ENCODE results near the gene DPF3.

DPF3 gene

DNA sequence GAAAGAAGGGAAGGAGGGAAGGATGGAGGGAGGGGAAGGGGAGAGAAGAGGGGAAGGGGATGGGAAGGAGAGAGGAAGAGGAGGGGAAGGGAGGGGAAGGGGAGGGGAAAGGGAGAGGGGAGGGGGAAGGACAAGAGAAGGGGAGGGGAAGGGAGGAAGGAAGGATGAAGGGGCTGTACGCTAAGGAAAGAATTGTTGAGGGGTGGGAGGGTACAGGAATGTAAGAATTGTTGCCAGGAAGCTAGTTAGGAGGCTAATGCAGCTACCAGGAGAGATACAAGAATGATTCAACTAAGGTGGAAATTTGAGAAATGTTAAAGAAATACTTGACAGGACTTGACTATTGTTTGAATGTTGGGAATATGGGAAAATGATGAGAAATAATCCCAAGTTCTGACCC is 261.2 kb downstream of the DPF3 start:
- no peak for DNase-seq

DNA sequence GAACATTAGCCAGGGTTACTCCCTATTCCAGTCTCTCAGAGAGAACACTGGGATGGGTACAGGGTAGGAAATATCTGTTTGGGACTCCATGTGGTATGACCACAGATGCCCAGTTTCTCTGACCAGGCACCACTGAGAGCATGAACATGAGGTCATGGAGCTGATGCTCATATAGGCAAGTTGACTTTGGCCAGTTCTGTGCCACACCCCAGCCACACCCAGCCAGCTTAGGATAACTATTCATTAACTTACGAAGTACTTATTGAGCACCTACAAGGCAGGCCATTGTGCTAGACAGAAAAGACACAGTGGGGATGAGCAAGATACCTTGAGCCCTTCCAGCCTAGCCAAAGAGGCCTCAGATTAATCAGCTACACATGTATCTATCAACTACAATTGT is 262.5 kb downstream of the DPF3 start:
- no peak for DNase-seq

DNA sequence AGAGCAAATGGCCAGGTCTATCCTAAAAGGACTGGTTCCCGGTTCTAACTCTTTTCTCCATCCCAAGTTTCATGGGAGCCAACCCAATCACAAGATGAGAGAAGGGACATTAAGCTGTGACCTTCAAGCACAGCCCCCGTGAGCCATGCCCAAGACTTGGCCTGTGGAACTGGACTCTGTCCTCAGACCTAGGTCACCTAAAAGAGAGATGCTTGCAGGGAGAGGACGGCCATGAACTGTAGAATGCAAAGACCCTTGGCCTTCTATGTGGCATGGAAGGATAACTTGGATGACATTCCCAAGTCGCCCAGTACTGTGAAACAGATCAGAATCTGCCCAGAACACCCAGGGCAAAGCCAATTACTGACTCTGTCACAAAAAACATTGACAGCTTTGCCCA is 263.5 kb downstream of the DPF3 start:
- no peak for DNase-seq

DNA sequence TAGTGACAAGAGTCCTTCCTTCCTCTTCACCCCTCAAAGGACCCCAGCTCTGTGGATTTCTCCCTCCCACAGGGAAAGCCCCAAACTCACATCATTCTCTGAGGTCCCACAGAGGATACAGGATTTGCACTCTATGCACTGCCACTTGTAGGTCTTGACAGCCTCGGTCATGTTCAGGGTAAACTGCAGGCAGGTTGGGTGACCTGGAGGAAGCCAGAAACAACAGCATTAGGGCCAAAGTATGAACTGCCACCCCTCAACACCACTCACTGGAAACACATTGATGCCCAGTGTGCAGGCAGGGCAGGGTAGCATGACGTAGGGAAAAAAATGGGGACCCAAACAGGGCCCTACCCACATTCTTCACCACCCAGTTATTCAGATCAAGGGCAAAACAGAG is 264.4 kb downstream of the DPF3 start:
- no peak for DNase-seq

DNA sequence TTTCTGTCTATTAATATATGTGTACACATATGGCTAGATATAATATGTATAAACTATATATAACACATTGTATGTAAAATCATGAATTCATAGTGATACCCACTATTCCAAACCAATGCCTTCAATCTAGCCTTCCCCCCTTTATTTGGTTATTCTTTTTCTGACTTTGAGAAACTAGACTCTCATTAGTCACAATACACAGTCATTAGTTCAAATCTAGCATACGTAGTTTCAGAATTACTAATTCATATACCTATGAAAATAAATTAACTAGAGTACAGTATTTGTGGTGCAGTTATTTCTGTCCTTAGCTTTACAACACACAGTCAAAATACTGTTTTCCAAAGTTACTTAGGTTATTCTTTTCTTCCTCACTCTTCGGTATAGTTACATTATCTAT is 268.2 kb downstream of the DPF3 start:
- DNase-seq: no peak

DNA sequence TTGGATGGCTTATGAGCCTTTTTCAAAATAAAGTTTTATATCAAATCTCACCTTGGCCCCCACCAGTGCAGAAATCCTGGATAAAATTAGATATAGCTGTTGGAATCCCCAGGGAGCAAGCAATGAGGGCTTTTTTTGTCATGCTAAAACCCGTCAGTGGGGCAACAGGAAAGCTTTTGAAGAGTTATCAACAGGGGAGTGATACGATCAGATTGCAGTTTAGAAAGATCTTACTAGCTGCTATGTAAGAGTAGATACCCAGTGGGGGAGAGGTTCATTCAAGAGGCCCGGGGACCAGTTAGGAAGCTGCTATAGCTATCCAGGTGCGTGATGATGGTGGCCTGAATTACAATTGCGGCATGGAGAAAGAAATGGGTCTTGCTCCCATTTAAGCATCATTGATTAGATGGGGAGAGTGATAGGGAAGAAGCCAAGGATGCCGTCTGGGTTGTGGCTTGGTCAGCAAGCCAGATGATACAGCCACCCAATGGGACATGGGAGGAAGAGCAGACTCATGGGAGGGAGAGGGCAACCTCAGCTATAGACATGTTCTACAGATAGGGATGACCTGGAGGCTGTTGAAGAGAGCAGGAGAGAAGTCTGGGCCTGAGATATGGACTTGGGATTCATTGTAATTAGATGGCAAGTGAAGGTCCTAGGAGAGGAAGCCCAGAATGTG is 272.4 kb downstream of the DPF3 start:
- DNase-seq: no peak

DNA sequence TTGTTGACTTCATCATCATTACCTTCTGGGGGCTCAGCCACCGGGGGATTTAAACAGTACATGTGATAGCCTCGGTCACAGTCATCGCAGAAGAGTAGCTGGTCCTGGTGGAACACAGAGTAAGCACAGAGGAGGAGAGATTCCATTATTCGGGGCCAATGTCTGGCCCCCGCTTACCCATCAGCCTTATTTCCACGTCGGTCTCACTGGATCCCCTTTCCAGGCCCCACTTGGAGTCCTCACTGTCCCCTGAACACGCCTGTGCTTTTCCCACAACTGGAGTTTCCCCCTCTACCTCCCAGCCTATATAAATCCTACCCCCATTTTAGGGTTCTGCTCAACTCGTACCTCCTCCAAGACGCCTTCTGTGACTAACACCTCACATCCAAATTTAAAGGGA is 274.0 kb downstream of the DPF3 start:
- no peak for DNase-seq

DNA sequence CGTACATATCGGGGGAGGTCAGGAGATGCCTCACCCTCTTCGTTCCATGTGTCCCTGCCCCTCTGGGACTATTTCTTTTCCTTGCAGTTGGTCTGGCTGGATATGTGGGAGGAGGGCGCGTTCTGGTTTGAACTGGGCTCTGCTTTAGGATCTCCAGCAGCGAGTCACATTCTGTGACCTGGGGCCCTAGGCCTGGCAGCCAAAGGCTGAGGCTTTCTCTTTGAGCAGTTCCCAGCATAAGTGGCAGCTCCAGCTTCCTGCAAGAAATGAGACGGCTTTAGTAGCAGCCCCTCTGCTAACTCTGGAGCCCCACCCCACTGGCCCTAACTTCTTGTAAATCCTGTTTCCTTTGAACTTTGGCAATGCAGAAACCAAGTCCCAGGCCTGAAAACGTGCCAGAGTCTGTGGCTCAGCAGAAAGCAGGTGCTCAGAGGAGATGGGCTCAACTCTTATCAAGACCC is 274.8 kb downstream of the DPF3 start:
- DNase-seq: no peak

DNA sequence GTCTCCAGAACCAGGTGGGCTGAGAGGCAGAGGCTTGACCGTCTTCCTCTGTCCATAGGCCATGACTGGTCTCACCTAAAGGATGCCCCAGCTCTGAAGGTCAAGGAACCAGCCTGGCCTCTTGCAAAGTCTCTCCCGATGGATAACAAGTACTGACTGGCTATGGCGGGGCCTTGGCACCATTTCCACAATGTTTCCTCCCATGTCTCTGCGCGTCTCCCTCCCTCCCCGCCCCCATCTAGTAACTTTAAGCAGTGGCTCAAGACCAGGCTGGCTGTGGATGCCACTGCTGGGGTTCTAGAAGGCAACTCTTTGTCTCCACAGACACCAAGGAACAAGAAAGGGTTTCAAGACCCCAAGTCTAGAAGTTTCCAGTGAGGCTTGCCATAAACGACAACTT is 275.5 kb downstream of the DPF3 start:
- no peak for DNase-seq

DNA sequence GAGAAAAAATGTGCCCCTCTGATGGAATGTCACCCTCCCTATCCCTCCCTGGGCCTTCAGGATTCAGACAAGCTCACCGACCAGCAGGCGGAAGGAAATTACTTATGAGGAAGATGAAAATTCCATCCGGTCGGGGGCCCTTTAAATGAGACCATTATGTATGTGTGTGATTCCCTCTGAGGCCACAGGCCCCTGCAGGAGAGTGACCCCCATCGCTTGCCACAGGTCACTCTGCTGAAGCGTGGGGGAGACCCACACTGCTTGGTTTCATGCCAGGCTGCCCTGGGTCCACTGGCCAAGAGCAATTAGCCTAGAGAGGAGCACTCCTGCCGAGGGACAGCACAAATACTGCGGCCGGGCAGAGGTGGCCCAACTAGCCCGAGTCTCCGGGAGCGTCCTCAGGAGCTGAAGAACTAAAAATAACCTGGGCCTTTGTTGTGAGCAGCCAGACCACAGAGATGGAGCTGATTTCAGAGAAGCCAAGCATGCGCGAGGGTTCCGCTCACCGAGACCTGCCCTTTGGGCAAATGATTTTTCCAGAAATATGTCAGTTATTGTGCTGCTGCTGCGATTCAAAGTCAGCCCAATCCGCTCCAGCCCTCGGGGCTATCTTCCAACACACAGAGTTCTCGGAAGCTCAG is 276.4 kb downstream of the DPF3 start:
- no peak for DNase-seq

DNA sequence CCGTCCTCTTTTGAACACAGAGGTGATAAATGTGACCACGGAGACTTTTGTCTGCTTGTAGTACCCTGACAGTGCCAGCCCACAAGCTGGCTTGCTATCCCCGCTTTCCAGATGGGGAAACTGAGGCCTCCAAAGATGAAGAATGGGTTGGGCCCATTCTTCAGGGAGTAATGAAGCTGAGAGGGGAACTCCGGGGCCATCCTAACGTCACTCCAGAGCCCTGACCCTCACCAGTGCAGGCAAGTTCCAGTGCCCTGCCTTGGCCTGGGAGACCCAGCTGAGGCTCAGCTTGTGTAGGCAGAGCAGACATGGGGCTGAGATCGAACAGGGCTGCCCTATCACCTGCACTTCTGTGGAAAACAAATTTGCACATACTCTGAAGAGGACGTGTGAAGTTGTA is 277.1 kb downstream of the DPF3 start:
- no peak for DNase-seq

DNA sequence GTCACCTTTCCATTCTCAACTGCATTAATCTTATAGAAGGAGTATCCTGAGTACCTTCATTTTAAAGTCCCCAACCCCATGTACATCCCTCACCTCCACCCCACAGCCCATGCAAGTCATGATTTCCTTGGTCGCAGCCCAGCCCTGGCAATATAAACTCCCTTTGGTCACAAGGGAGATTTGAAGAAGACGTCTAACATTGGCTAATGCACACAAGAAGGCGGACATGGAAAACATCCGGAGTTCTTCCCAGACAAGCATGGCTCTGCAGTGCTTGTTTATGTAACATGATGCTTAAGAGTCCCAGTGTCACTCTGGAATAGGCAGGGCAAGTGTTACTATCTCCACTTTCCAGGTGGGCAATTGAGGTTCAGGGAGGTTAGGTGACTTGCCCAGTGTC is 277.6 kb downstream of the DPF3 start:
- DNase-seq: no peak

DNA sequence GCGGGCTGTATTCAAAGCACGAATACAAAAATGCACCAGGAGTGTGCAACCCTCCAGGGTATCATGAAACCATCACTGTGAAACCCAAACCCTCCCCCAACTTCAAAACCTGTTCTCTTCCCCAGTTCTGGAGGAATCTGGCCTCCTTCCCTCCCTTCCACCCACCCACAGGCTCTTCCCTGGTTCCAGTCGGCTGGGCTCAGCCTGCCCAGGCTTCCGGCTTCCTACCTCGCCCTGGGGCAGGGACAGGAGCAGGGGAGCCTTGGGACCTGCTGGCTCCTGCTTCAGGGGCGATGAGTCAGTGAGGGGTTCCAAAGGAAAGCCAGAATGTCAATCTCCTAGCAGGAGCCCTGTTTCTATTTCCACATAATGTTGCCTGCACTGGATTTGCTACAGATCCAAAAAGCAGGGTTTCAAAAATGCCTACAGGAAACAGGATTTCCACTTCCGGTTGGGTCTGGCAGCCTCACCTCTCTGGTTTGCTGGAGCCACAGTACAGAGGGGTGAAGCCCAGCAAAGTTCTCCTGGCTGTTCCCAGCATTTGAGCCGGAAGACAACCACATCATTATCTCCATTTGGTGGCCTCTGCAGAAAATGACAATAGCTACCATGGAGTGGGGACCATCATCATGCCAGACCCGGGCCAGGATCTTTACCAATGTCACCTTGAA is 278.3 kb downstream of the DPF3 start:
- DNase-seq: no peak

DNA sequence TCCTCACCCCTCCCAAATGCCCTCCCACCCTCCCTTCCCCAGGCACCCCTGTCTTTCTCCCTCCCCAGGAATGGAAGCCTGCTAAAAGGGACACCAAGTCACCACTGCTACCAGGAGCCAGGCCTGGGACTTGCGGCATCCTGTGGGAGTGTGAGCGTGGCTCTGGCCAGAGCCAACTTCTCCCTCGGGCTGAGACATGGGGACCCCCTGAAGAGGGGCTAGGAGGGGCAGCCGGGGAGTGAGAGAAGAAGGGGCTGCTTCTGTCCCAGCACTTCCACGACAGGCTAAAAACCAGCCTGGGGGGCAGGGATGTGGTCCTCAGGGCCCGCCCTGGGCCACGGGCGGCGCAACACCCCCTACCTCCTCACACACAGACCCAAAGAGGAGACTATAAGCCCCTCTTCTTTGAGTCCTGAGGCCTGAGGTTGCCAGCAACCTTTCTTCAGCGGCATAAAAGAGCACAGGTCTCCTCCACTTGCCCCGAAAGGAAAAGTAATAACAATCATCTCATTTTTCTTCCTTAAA is 278.9 kb downstream of the DPF3 start:
- DNase-seq: no peak

DNA sequence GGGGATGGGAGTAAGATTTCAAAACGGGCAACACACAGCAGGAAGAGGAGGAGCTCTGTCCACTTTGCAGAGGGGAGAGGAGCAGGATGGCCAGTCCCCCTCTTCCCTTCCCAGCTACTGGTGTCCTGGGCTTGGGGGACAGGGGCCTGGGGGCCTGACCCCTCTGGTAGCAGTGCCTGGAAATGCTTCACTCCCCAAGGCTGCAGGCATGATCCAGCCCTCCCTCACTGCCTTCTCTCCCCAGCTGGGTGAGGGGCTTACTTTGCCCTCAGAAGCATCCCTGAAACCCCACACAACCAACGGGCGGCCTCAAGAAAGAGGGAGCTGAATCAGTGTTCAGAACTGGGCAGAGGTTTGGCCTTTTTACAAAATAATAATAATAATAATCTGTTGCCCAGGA is 279.5 kb downstream of the DPF3 start:
- no peak for DNase-seq

DNA sequence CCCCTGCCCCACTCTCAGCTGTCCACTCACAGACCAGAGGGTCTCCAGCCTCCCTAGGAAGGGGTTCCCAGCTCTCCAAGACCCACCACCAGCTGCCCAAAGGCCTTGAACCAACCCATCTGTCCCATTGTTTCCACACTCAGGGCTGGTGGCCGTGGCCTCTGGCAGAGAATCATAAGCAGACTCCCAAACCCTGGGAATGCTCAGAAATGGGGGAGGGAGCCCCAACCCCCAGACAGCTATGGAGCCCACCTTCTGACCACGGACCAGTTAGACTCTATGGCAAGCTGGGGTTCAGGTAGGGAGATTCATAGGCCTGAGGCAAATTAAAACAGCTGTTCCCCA is 280.0 kb downstream of the DPF3 start:
- DNase-seq: no peak

DNA sequence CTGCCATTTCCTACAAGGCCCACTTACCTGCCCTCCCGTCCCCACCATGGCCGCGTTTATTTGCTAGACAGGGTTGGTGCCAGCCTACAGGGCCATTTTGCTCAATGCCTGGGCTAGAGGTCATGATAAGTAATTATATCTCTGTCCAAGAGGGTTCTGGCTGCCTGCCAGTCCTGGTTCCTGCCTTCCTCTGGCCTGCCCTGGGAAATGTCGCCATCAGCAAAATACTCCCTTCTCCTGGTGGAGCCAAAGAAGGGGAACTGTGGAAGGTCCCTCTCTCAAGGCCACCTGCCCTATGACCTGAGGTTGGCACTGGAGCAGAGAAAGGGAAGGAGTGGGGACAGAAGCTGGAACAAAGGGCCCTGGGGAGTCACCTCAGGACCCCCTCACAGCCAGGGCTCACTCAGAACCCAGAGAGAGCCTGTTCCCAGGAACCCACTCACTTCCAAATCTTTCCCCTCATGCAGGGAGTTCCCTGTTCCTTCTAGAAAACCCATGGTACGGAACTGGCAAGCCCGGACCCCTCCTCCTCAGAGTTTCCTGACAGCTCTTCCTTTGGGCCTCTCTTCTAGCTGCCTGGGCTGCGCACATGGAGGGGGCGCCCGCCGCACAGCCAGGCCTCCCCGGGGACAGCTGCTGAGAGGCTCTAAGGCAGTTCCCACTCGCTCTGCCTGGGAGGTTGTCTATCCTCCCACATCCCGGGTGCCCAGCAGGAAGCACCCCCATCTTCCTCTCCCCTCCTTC is 280.5 kb downstream of the DPF3 start:
- DNase-seq: no peak

DNA sequence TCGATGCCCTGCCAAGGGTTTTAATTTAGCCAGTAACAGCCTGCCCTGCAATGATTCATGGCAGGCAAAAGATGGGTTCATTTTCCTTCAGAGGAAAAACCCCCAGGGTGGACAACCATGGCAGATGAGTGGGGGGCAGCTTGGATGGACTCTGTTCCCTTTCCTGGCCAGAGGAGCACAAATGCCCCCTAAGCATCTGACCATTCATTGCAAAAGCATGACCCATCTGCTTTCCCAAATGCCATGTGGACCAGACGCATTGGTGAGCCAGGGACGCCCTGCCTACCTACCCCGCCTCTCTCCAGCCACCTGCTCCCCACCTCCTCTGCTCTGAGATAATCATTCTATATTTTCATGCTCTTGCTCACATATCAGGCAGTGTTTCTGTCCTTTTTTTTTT is 281.9 kb downstream of the DPF3 start:
- peak; percentile 37 for DNase-seq

DNA sequence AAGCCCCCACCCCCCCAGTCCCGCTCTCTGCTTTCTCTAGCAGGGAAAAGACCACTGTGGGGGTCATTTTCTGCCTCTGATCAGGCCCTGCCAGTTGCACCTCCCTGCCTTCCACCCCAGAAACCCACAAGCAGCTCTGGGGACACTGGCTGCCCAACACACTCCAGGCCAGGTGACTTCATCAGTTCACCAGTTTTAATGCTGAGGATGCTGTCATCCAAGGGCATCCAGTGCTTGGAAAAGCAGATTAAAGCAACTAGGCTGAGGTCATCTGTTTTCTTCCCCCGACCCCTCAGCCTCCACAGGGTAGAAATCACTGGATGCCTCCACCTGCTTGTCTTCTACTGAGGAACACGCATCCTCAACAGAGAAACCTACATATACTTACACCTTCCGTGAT is 282.4 kb downstream of the DPF3 start:
- no peak for DNase-seq

DNA sequence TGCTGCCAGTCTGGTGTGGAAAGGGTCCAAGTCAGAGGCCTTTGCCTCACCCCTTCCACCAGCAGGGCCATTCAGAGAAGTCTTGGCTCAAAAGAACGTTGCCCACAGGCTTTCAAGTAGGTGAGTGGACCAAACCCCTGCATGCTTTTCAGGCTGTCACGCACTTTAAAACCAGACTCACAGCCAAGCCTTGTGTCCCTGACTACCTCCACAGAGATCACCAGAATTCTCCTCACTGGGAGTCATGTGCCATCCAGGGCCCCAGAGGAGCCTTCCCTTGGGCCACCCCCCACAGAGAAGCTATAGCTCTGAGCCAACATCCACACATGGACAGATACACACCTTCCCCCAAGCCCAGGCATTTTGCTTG is 283.1 kb downstream of the DPF3 start:
- no peak for DNase-seq

DNA sequence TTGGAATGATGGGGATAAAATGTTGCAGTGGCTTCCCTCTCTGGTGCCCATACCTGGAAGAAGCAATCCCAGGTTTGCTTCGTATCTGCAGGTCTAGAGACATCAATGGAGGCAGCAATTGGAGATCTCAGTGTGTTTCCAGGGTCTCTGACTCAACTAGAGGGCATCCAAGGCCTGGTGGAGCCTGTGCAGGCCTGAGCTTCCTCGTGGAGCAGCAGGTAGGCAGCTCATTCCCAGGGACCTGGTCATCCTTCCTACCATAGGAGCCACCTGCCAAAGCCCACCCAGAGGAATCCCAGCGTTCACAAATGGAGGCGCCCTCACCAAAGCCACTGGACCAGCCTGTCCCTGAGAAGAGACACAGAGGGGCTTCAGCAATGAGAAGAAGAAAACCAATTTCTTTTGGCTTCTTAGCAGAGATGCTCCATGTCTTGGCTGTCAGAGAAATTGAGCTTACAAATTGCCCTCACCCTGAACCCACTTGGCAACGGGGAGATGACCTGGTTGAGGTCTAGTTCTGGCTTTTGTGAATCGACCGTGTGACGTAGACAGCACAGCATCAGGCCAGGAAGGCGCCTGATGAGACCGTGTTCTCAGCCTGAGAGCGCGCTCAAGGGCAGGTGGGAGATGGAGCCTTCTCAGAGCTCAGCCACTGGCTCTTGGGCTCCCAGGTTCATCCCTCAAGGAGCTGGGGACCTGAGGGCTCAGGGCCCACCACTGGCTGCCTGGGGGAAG is 283.6 kb downstream of the DPF3 start:
- no peak for DNase-seq

DNA sequence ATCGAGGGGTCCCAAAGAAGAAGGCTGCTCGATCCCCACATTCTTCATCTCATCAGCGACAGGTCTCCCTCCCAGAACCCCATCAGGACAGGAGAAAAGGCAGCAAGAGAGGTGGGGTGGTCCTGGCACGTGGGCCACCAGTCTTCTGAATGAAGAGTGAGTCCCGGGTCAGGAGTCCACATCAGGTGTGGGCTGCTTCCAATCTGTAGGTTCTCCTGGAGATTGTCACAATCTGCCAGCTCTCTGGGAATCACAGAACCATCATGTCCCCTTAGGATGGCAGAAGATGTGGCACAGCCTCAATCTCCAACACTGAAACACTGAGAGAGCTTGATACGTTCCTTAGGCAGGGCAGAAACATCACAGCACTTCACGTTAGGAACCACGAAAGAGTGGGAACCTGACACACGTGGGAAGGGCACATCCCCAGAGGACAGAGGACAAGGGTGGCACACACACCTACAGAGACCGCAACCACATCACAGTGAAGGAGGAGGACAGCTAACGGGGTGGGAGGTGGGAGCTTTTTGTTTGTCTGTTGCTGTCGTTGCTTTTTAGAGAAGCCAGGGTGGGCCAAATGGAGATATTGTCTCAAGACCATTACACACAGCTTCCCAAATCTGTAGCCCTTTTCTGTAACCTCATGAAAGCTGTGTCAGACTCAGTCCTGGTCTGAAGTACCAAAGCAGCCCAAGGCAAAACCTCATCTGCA is 284.5 kb downstream of the DPF3 start:
- no peak for DNase-seq

Measured in NCI-H524 treated with DMSO at 0.1 percent for 48 hours (cell line).